Measurements from ENCODE around the gene LAMB2.

Gene LAMB2

GRCh38 chr3:49133226-49133951 is 539 bp upstream of the LAMB2 start:
- H3K36me3 ChIP-seq (ENCODE audit: control insufficient read depth in 1 of 2, insufficient read depth in 2 of 2, low read length in 2 of 2) = peaks cover 26 to 30% of the 10 kb centered on the region in 2 experiments
- peak overlapping the region; percentile 75 for H3K4me3 ChIP-seq (ENCODE audit: low read depth, low read length)
- peak; percentile 67 to 88 for DNase-seq
- H4K12ac ChIP-seq (ENCODE audit: low read depth, low read length) = peak overlapping the region; percentile 94
- peaks cover 11% of the 10 kb centered on the region for H3K79me2 ChIP-seq (ENCODE audit: control insufficient read depth, insufficient read depth, low read length, poor library complexity)
- H2AFZ ChIP-seq (ENCODE audit: insufficient read depth, low read length, poor library complexity) = peak overlapping the region; percentile 88
- H3K4me2 ChIP-seq (ENCODE audit: low read length) = peak overlapping the region; percentile 87
- no peak overlapping the region for H3K23ac ChIP-seq (ENCODE audit: low read length)
- peaks cover 10 to 18% of the 10 kb centered on the region in 2 experiments for H3K4me1 ChIP-seq (ENCODE audit: control insufficient read depth in 1 of 2, insufficient read depth in 2 of 2, low read length in 2 of 2)
- peaks cover 15% of the 10 kb centered on the region for H3K79me1 ChIP-seq (ENCODE audit: low read length)
- H4K8ac ChIP-seq (ENCODE audit: low read depth, low read length) = peak overlapping the region; percentile 97
- H3K27me3 ChIP-seq (ENCODE audit: insufficient read depth, low read length) = no peaks in the 10 kb centered on the region
- H3K9me3 ChIP-seq (ENCODE audit: insufficient read depth, low read depth, low read length) = no peaks in the 10 kb centered on the region
- peak overlapping the region; percentile 77 for H3K27ac ChIP-seq (ENCODE audit: low read depth, low read length)
- peak overlapping the region; percentile 50 for H2AK5ac ChIP-seq (ENCODE audit: low read length)
- H3K18ac ChIP-seq (ENCODE audit: low read length) = peak overlapping the region; percentile 95
- peak overlapping the region; percentile 99 for H4K91ac ChIP-seq (ENCODE audit: low read depth, low read length)
- H3K9ac ChIP-seq (ENCODE audit: low read length) = peak overlapping the region; percentile 74
- WGBS (ENCODE audit: extremely low coverage, insufficient coverage, insufficient read length) = no CpG with 5 or more reads among the region's 30 CpGs
- H3K14ac ChIP-seq (ENCODE audit: low read length) = peak overlapping the region; percentile 98
- peak overlapping the region; percentile 99 for H2BK120ac ChIP-seq (ENCODE audit: insufficient read depth, low read length, poor library complexity)
- peak overlapping the region; percentile 94 for H2BK5ac ChIP-seq (ENCODE audit: low read depth, low read length, poor library complexity)
- peak overlapping the region; percentile 90 for H3K4ac ChIP-seq (ENCODE audit: low read depth, low read length)
- H2BK12ac ChIP-seq (ENCODE audit: low read length) = peak overlapping the region; percentile 95

GRCh38 chr3:49132073-49132436 is 795 bp downstream of the LAMB2 start:
- Histone ChIP-seq H3K23ac (ENCODE audit: low read length) (no peak overlapping the region), H4K91ac (ENCODE audit: low read depth, low read length) (peak overlapping the region; percentile 84), H3K4me3 (ENCODE audit: low read depth, low read length) (peak overlapping the region; percentile 75), H3K4ac (ENCODE audit: low read depth, low read length) (peak overlapping the region; percentile 75), H3K4me2 (ENCODE audit: low read length) (peak overlapping the region; percentile 87), H3K4me1 (ENCODE audit: control insufficient read depth in 1 of 2, insufficient read depth in 2 of 2, low read length in 2 of 2) (peaks cover 10 to 18% of the 10 kb centered on the region in 2 experiments), H4K12ac (ENCODE audit: low read depth, low read length) (peak overlapping the region; percentile 44), H4K8ac (ENCODE audit: low read depth, low read length) (peak overlapping the region; percentile 81), H2AFZ (ENCODE audit: insufficient read depth, low read length, poor library complexity) (peak overlapping the region; percentile 47), H2BK120ac (ENCODE audit: insufficient read depth, low read length, poor library complexity) (peak overlapping the region; percentile 40), H3K36me3 (ENCODE audit: control insufficient read depth in 1 of 2, insufficient read depth in 2 of 2, low read length in 2 of 2) (peaks cover 31 to 35% of the 10 kb centered on the region in 2 experiments), H2BK5ac (ENCODE audit: low read depth, low read length, poor library complexity) (peak overlapping the region; percentile 63), H3K18ac (ENCODE audit: low read length) (peak overlapping the region; percentile 73), H2BK12ac (ENCODE audit: low read length) (peak overlapping the region; percentile 51), H3K79me2 (ENCODE audit: control insufficient read depth, insufficient read depth, low read length, poor library complexity) (peaks cover 11% of the 10 kb centered on the region), H3K27ac (ENCODE audit: low read depth, low read length) (peak overlapping the region; percentile 92), H2AK5ac (ENCODE audit: low read length) (peak overlapping the region; percentile 95), H3K79me1 (ENCODE audit: low read length) (peaks cover 15% of the 10 kb centered on the region), H3K9me3 (ENCODE audit: insufficient read depth, low read depth, low read length) (no peaks in the 10 kb centered on the region), H3K14ac (ENCODE audit: low read length) (peak overlapping the region; percentile 84), H3K9ac (ENCODE audit: low read length) (peak overlapping the region; percentile 55), H3K27me3 (ENCODE audit: insufficient read depth, low read length) (no peaks in the 10 kb centered on the region)
- no peak for DNase-seq
- WGBS (ENCODE audit: extremely low coverage, insufficient coverage, insufficient read length) = no CpG with 5 or more reads among the region's 9 CpGs

GRCh38 chr3:49131576-49131975 is 1.3 kb downstream of the LAMB2 start:
- DNase-seq = no peak
- Histone ChIP-seq H3K9me3 (ENCODE audit: insufficient read depth, low read depth, low read length) (no peaks in the 10 kb centered on the region), H3K4me3 (ENCODE audit: low read depth, low read length) (no peak overlapping the region), H3K27me3 (ENCODE audit: insufficient read depth, low read length) (no peaks in the 10 kb centered on the region), H2BK5ac (ENCODE audit: low read depth, low read length, poor library complexity) (no peak overlapping the region), H3K79me2 (ENCODE audit: control insufficient read depth, insufficient read depth, low read length, poor library complexity) (peaks cover 11% of the 10 kb centered on the region), H4K91ac (ENCODE audit: low read depth, low read length) (peak overlapping the region; percentile 84), H3K23ac (ENCODE audit: low read length) (no peak overlapping the region), H2BK12ac (ENCODE audit: low read length) (peak overlapping the region; percentile 3), H3K4me2 (ENCODE audit: low read length) (peak overlapping the region; percentile 87), H3K27ac (ENCODE audit: low read depth, low read length) (no peak overlapping the region), H3K14ac (ENCODE audit: low read length) (no peak overlapping the region), H2AK5ac (ENCODE audit: low read length) (peak overlapping the region; percentile 95), H2BK120ac (ENCODE audit: insufficient read depth, low read length, poor library complexity) (no peak overlapping the region), H4K8ac (ENCODE audit: low read depth, low read length) (no peak overlapping the region), H3K36me3 (ENCODE audit: control insufficient read depth in 1 of 2, insufficient read depth in 2 of 2, low read length in 2 of 2) (peaks cover 32 to 35% of the 10 kb centered on the region in 2 experiments), H3K4ac (ENCODE audit: low read depth, low read length) (peak overlapping the region; percentile 75), H2AFZ (ENCODE audit: insufficient read depth, low read length, poor library complexity) (no peak overlapping the region), H3K18ac (ENCODE audit: low read length) (peak overlapping the region; percentile 73), H4K12ac (ENCODE audit: low read depth, low read length) (no peak overlapping the region), H3K79me1 (ENCODE audit: low read length) (peaks cover 15% of the 10 kb centered on the region), H3K9ac (ENCODE audit: low read length) (no peak overlapping the region), H3K4me1 (ENCODE audit: control insufficient read depth in 1 of 2, insufficient read depth in 2 of 2, low read length in 2 of 2) (peaks cover 10 to 18% of the 10 kb centered on the region in 2 experiments)
- no CpG with 5 or more reads among the region's 6 CpGs for WGBS (ENCODE audit: extremely low coverage, insufficient coverage, insufficient read length)

- H3K27ac ChIP-seq (ENCODE audit: low read depth, low read length) = no peak overlapping the region
- H3K79me1 ChIP-seq (ENCODE audit: low read length) = peaks cover 15% of the 10 kb centered on the region
- no peak overlapping the region for H2AK5ac ChIP-seq (ENCODE audit: low read length)
- no peak overlapping the region for H3K4me3 ChIP-seq (ENCODE audit: low read depth, low read length)
- H3K14ac ChIP-seq (ENCODE audit: low read length) = no peak overlapping the region
- H4K91ac ChIP-seq (ENCODE audit: low read depth, low read length) = no peak overlapping the region
- H3K4ac ChIP-seq (ENCODE audit: low read depth, low read length) = no peak overlapping the region
- no peak overlapping the region for H4K8ac ChIP-seq (ENCODE audit: low read depth, low read length)
- H3K9ac ChIP-seq (ENCODE audit: low read length) = no peak overlapping the region
- H3K36me3 ChIP-seq (ENCODE audit: control insufficient read depth in 1 of 2, insufficient read depth in 2 of 2, low read length in 2 of 2) = peaks cover 37 to 41% of the 10 kb centered on the region in 2 experiments
- no peak overlapping the region for H2AFZ ChIP-seq (ENCODE audit: insufficient read depth, low read length, poor library complexity)
- H3K4me1 ChIP-seq (ENCODE audit: control insufficient read depth in 1 of 2, insufficient read depth in 2 of 2, low read length in 2 of 2) = peaks cover 10 to 18% of the 10 kb centered on the region in 2 experiments
- H3K79me2 ChIP-seq (ENCODE audit: control insufficient read depth, insufficient read depth, low read length, poor library complexity) = peaks cover 11% of the 10 kb centered on the region
- no peak overlapping the region for H2BK120ac ChIP-seq (ENCODE audit: insufficient read depth, low read length, poor library complexity)
- no peak overlapping the region for H3K18ac ChIP-seq (ENCODE audit: low read length)
- no peaks in the 10 kb centered on the region for H3K27me3 ChIP-seq (ENCODE audit: insufficient read depth, low read length)
- no CpG with 5 or more reads among the region's 12 CpGs for WGBS (ENCODE audit: extremely low coverage, insufficient coverage, insufficient read length)
- no peak for DNase-seq
- H4K12ac ChIP-seq (ENCODE audit: low read depth, low read length) = no peak overlapping the region
- no peak overlapping the region for H2BK12ac ChIP-seq (ENCODE audit: low read length)
- H3K4me2 ChIP-seq (ENCODE audit: low read length) = no peak overlapping the region
- no peaks in the 10 kb centered on the region for H3K9me3 ChIP-seq (ENCODE audit: insufficient read depth, low read depth, low read length)
- H2BK5ac ChIP-seq (ENCODE audit: low read depth, low read length, poor library complexity) = no peak overlapping the region
- no peak overlapping the region for H3K23ac ChIP-seq (ENCODE audit: low read length)
These were observed 1.8 kb downstream of the LAMB2 start for GRCh38 chr3:49131040-49131439.

Measured in trophoblast cell (in vitro differentiated cells and primary cell).